ENCODE measurements around the gene EIF4B.

Gene EIF4B

GRCh38 chr12:53047221-53048032, 41.2 kb downstream of the EIF4B start:
- peak; percentile 55 for DNase-seq (ENCODE audit: low spot score)

GRCh38 chr12:53048033-53048779, 42.0 kb downstream of the EIF4B start:
- DNase-seq (ENCODE audit: low spot score): peak; percentile 80

- peak; percentile 63 for DNase-seq (ENCODE audit: low spot score)
Measured at GRCh38 chr12:53048780-53049401, 42.6 kb downstream of the EIF4B start.

- peak; percentile 46 for DNase-seq (ENCODE audit: low spot score)
Measured at GRCh38 chr12:53049571-53050318, 43.5 kb downstream of the EIF4B start, which contains the start of gene TNS2. TNS2 (plus strand) TSS chr12:53050065; CDS start chr12:53050186, 121 bp downstream.

- DNase-seq (ENCODE audit: low spot score): no peak
Measured at GRCh38 chr12:53050426-53051057, 44.3 kb downstream of the EIF4B start.

- DNase-seq (ENCODE audit: low spot score): peak; percentile 98
Measured at GRCh38 chr12:53051058-53051880, 45.0 kb downstream of the EIF4B start.

GRCh38 chr12:53051881-53052412, 45.7 kb downstream of the EIF4B start:
- DNase-seq (ENCODE audit: low spot score): no peak

- DNase-seq (ENCODE audit: low spot score): peak; percentile 96
Measured at GRCh38 chr12:53052419-53053217, 46.4 kb downstream of the EIF4B start.

GRCh38 chr12:53053218-53054111, 47.2 kb downstream of the EIF4B start:
- peak; percentile 81 for DNase-seq (ENCODE audit: low spot score)

GRCh38 chr12:53054112-53054878, 48.0 kb downstream of the EIF4B start:
- DNase-seq (ENCODE audit: low spot score): peak; percentile 98

- no peak for DNase-seq (ENCODE audit: low spot score)
Measured at GRCh38 chr12:53055471-53056266, 49.4 kb downstream of the EIF4B start.

- DNase-seq (ENCODE audit: low spot score): no peak
Measured at GRCh38 chr12:53056296-53056695, 50.0 kb downstream of the EIF4B start.

GRCh38 chr12:53056901-53057300, 50.6 kb downstream of the EIF4B start:
- no peak for DNase-seq (ENCODE audit: low spot score)

- DNase-seq (ENCODE audit: low spot score): no peak
Measured at GRCh38 chr12:53057816-53058500, 51.7 kb downstream of the EIF4B start.

- no peak for DNase-seq (ENCODE audit: low spot score)
Measured at GRCh38 chr12:53058674-53059433, 52.6 kb downstream of the EIF4B start.

Data from pons (tissue), 1 donor.